Ascending aorta (tissue), 2 donors: Measurements from ENCODE around the gene KCND2. TPM values are rescaled to one million over a fixed set of nuclear protein-coding genes. Genes with fewer than 3 reads are reported as not detected.
"Not testable (repeated sequence)": the region's sequence is repeated elsewhere in the genome, so short reads cannot be mapped to it uniquely, and the experiment has no call there.

Experiments used
- DNase-seq, 2 donors: peaks; one replicate each; pipeline ENCODE4 v3.0.0-alpha.2; 2019; ENCODE audit warnings: low spot score in 2 of 2
- H3K27ac ChIP-seq, 2 donors: fragments of 200-600 bp; sonication (generic); one replicate each; pipeline ENCODE4 v1.5.1; 2016 to 2017; ENCODE audit warnings: mild to moderate bottlenecking in 1 of 2
- H3K27me3 ChIP-seq: fragments of 200-600 bp; sonication (generic); one replicate; pipeline ENCODE4 v1.5.1; 2017
- H3K36me3 ChIP-seq, 2 donors: fragments of 200-600 bp; sonication (generic); one replicate each; pipeline ENCODE4 v1.5.1; 2016
- H3K4me1 ChIP-seq, 2 donors: fragments of 200-600 bp; sonication (generic); one replicate each; pipeline ENCODE4 v1.5.1; 2016 to 2017; ENCODE audit warnings: mild to moderate bottlenecking in 1 of 2
- H3K4me3 ChIP-seq, 2 donors: fragments of 200-600 bp; sonication (generic); one replicate each; pipeline ENCODE4 v1.5.1; 2016 to 2017; ENCODE audit warnings: mild to moderate bottlenecking in 1 of 2
- H3K9me3 ChIP-seq, 2 donors: fragments of 200-600 bp; sonication (generic); one replicate each; pipeline ENCODE4 v1.5.1; 2016
- intact Hi-C: fragments of 100-400 bp; cut with DNase I; formaldehyde crosslinking; loops from one replicate; pipeline ENCODE4 v1.15.1; 2023
- total RNA-seq: library from RNA; depleted of rRNA; stranded (reverse); fragments of >200 nt; gene quantifications from one replicate; pipeline ENCODE4 v1.1.0, GENCODE V29; 2016
- TF ChIP-seq, protein P1 (sequence below), 3 experiments: fragments of 200-600 bp in 2 of 3; fragments of 450-650 bp in 1 of 3; sonication (generic) in 2 of 3; IDR thresholded peaks; one replicate each; pipeline ENCODE4 v1.5.1; 2016 to 2019; ENCODE audit warnings: antibody characterized with exemption in 3 of 3, mild to moderate bottlenecking in 1 of 3, moderate library complexity in 1 of 3

The KCND2 gene
- total RNA-seq, 1 donor from 2014 or later, result 0.21 TPM

DNA sequence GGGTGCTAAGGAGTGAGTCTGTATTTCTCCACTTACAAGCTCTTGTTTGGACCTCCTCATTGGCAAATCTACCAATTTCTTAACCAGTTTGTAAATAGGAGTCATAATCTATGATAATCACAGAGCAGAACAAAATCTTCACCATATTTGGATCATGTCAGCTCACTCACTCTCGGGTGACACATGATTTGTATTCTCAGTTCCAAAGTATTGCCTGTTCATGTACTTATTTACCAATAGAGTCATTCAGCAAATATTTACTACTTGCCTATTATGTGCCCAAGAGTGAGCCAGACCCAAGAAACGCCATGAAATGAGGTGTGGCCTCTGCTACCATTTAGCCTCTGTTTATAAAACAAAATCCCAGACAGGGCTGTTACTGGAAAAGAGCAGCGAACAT lies 470.2 kb downstream of the KCND2 start:
- H3K4me1 ChIP-seq, result no peaks in the 10 kb centered on the region
- no peaks in the 10 kb centered on the region for H3K36me3 ChIP-seq
- H3K9me3 ChIP-seq, result no peaks in the 10 kb centered on the region
- no peak overlapping the region for H3K27ac ChIP-seq
- DNase-seq, result no peak
- TF ChIP-seq, protein P1, sequence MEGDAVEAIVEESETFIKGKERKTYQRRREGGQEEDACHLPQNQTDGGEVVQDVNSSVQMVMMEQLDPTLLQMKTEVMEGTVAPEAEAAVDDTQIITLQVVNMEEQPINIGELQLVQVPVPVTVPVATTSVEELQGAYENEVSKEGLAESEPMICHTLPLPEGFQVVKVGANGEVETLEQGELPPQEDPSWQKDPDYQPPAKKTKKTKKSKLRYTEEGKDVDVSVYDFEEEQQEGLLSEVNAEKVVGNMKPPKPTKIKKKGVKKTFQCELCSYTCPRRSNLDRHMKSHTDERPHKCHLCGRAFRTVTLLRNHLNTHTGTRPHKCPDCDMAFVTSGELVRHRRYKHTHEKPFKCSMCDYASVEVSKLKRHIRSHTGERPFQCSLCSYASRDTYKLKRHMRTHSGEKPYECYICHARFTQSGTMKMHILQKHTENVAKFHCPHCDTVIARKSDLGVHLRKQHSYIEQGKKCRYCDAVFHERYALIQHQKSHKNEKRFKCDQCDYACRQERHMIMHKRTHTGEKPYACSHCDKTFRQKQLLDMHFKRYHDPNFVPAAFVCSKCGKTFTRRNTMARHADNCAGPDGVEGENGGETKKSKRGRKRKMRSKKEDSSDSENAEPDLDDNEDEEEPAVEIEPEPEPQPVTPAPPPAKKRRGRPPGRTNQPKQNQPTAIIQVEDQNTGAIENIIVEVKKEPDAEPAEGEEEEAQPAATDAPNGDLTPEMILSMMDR (IDR thresholded peaks at IDR 0.05), result no peak
- no peaks in the 10 kb centered on the region for H3K27me3 ChIP-seq
- H3K4me3 ChIP-seq, result no peak overlapping the region
- intact Hi-C loops, result no loop called here

DNA sequence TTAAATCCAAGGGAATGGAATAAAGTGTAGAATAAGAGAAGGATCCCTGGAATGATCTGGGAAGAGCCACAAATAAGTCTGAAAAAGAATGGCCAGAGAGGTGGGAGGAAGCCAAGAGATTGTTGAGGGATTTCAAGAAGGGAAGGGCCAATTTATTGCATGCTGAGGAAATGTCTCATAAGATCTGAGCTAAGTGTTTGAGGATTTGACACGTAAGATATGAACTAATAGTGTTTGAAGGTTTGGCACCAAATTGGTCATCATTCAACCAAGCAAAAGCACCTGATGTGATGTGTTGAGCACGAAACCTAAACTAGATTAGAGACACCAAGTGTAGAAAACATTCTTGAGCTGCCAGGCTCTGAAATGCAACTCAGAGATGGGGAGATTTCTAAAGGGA lies 487.1 kb downstream of the KCND2 start:
- H3K27me3 ChIP-seq, result no peaks in the 10 kb centered on the region
- H3K4me3 ChIP-seq, result no peak overlapping the region
- intact Hi-C loops, result no loop called here
- H3K9me3 ChIP-seq, result no peaks in the 10 kb centered on the region
- no peak for DNase-seq
- no peak overlapping the region for H3K27ac ChIP-seq
- TF ChIP-seq, protein P1 (IDR thresholded peaks at IDR 0.05), result no peak
- no peaks in the 10 kb centered on the region for H3K4me1 ChIP-seq
- no peaks in the 10 kb centered on the region for H3K36me3 ChIP-seq

DNA sequence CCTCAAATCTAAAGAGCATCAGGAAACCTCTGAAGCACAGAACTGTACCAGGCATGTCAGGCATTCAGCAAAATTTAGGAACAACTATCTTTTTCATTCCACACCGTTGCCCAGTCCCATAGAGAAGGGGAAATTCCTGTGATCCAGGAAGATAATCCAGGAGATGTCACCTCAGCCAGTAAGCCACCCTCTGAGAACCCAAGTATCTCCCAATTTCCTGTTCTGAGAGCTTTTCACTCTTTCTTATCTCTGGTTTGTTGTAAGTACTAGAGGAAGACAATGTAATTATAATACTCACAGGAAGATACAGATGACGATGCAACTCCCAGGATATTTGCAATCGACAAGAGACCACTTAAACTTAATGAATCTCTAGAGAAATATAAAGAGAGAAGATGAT lies 487.9 kb downstream of the KCND2 start:
- no peak overlapping the region for H3K4me3 ChIP-seq
- no peaks in the 10 kb centered on the region for H3K4me1 ChIP-seq
- DNase-seq, result no peak
- intact Hi-C loops, result no loop called here
- no peaks in the 10 kb centered on the region for H3K36me3 ChIP-seq
- H3K9me3 ChIP-seq, result no peaks in the 10 kb centered on the region
- TF ChIP-seq, protein P1 (IDR thresholded peaks at IDR 0.05), result no peak
- H3K27me3 ChIP-seq, result no peaks in the 10 kb centered on the region
- H3K27ac ChIP-seq, result no peak overlapping the region

DNA sequence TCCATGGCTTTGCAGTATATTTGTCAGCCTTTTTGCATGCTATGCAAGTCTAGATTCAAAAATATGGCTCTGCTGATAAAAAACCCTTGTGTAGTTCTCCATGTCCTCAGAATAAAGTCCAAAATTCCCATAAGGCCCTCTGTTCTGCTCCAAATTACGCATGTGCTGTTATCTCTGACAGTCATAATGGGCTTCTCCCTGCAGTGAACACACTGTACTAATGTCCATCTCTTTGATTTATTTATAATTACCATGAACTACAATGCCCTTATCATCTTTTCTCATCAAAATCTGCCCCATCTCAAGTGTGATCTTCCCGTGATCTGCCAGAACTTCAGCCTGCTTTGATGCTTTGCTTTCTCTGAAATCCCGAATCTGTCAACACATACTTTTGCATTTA lies 497.2 kb downstream of the KCND2 start:
- no peak overlapping the region for H3K27ac ChIP-seq
- H3K9me3 ChIP-seq, result no peaks in the 10 kb centered on the region
- H3K27me3 ChIP-seq, result no peaks in the 10 kb centered on the region
- TF ChIP-seq, protein P1 (IDR thresholded peaks at IDR 0.05), result no peak
- DNase-seq, result no peak
- H3K36me3 ChIP-seq, result no peaks in the 10 kb centered on the region
- H3K4me1 ChIP-seq, result no peaks in the 10 kb centered on the region
- H3K4me3 ChIP-seq, result no peak overlapping the region
- intact Hi-C loops, result no loop called here

DNA sequence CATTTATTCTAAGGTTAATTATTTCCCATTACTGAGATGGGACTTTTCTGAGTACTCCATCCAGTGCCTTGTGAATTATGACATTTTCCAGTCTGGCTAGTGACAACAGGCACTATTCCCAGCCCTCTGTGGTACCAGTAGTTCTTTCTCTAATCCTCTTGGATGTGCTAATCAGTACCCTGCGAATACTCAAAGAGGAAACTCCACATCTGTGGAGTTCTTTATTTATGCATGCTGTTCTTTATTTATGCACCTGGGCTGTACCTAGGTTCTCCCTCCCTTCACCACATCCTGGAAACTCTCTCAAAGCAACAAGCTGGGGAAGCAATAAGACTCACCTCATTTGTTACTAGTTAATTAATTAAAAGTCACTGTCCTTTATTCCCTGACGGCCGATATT lies 501.5 kb downstream of the KCND2 start:
- Histone ChIP-seq H3K4me3 (no peak overlapping the region), H3K9me3 (no peaks in the 10 kb centered on the region), H3K4me1 (no peaks in the 10 kb centered on the region), H3K27ac (no peak overlapping the region), H3K36me3 (no peaks in the 10 kb centered on the region), H3K27me3 (no peaks in the 10 kb centered on the region)
- TF ChIP-seq, protein P1 (IDR thresholded peaks at IDR 0.05), result no peak
- intact Hi-C loops, result no loop called here
- no peak for DNase-seq

DNA sequence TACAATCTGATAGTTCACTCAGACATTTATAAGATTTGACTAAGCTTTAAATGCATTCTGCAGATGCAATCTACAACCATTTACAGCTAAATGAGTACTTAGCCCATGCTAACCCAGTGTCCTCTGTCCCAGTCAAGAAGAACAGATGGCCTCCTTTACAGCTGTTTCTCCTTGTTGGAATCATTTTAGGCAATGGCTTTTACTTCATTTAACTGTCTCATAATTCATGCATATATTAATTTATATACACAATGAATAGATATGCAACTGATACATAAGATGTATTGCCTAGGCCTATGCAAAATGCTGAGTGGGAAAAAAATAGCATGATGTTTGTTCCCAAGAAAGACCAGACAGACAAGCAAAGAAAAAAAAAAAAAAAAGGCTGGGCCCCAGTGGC lies 502.8 kb downstream of the KCND2 start:
- Histone ChIP-seq H3K9me3 (no peaks in the 10 kb centered on the region), H3K4me3 (no peak overlapping the region), H3K36me3 (no peaks in the 10 kb centered on the region), H3K27ac (no peak overlapping the region), H3K4me1 (no peaks in the 10 kb centered on the region), H3K27me3 (no peaks in the 10 kb centered on the region)
- TF ChIP-seq, protein P1 (IDR thresholded peaks at IDR 0.05), result no peak
- intact Hi-C loops, result no loop called here
- no peak for DNase-seq

DNA sequence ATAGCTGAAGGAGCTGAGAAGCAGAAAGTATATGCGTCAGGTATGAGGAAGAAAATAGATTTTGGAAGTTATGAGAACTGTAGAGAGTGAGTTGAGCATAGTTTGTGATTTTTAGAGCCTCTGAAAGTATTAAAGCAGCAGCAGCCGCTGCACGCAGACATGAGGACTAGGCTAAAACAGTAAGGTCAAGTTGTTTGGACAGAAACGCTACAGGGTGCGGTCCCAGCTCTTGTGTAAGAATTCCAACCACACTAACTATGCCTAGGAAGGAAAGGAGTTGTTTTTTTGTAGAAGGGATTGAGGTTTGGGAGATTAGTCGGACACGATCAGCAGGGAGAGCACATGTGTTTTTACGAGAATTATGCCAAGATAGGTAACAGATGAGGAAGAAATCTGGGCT lies 506.1 kb downstream of the KCND2 start:
- not testable (repeated sequence) for H3K4me1 ChIP-seq, DNase-seq, H3K27ac ChIP-seq

DNA sequence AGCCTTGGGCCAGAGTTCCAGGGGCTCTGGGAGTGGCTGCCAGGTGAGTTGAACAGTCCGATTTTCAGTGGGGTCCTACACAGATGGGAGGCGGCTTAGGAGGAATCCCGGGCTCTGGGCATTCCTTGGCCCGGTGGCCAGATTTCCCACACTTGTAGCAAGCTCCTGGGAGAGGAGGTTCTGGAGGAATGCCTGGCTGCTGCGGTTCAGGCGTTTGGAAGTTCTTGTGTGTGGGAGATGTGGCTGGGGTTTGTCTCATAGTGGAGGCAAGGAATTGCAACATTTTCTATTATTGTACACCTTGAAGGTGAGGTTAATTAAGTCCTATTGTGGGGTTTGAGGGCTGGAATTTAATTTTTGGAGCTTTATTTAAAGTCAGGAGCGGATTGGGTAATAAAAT lies 507.5 kb downstream of the KCND2 start:
- H3K27ac ChIP-seq, DNase-seq, H3K27me3 ChIP-seq, H3K9me3 ChIP-seq, intact Hi-C loops, H3K36me3 ChIP-seq, H3K4me1 ChIP-seq, H3K4me3 ChIP-seq: not testable (repeated sequence)

More for the DNA sequence above, 506.1 kb downstream of the KCND2 start:
- H3K36me3 ChIP-seq, H3K4me3 ChIP-seq, H3K9me3 ChIP-seq, intact Hi-C loops, H3K27me3 ChIP-seq: not testable (repeated sequence)
